ENCODE data around the gene TESK1.

The TESK1 gene

DNA sequence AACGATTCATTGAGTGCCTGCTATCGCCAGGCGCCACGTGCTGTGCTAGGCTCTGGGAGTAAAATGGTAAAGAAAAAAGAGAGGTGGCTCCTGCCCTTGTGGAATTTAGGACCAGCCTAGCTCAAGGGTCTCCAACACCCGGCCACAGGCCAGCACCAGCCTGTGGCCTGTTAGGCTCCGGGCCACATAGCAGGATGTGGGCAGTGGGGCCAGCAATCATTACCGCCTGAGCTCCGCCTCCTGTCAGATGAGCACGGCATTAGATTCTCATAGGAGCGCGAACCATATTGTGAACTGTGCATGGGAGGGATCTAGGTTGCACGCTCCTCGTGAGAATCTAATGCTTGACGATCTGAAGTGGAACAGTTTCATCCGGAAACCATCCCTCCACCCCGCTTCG lies 51.3 kb downstream of the TESK1 start:
- Mint-ChIP-seq H3K4me3 (peak overlapping the region; percentile 75), H3K36me3 (ENCODE audit: low read depth) (peaks cover 19% of the 10 kb centered on the region), H3K4me1 (ENCODE audit: low read depth) (peaks cover 53% of the 10 kb centered on the region), H3K27me3 (ENCODE audit: low read depth) (peaks cover 4% of the 10 kb centered on the region), H3K9me3 (no peaks in the 10 kb centered on the region), H3K27ac (no peak overlapping the region)

DNA sequence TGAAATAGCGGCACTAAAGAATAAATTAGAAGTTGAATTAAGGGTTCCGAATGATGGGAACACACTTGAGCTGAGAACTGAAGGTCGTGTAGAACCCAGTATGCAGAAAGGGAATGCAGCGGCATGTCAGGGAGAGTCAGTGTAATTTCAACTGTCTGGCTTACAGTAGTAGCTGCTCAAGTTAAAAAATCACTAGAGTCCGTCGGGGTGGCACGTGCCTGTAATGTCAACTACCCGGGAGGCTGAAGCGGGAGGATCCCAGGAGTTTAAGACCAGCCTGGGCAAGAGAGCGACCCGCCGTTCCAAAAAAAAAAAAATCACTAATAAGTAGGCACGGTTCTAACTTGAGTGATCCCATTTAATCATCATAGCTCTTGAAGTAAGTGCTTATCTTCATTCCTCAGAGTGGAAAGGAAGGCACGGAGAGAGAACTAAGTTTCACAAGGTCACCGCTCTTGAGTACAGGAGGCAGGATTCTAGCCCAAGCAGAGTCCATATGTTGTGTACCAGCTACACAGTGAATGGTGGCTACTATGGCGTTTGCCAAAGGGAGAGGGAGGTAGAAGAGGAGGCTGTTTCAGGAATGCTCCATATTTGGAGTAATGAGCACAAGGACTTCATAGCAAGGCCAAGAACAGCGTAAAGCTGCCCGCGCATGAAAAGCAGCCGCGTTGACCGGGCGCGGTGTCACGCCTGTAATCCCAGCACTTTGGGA lies 51.9 kb downstream of the TESK1 start:
- peaks cover 52% of the 10 kb centered on the region for H3K4me1 Mint-ChIP-seq (ENCODE audit: low read depth)
- peak overlapping the region; percentile 100 for H3K27ac Mint-ChIP-seq
- H3K4me3 Mint-ChIP-seq, result peak overlapping the region; percentile 75
- no peaks in the 10 kb centered on the region for H3K9me3 Mint-ChIP-seq
- peaks cover 23% of the 10 kb centered on the region for H3K36me3 Mint-ChIP-seq (ENCODE audit: low read depth)
- H3K27me3 Mint-ChIP-seq (ENCODE audit: low read depth), result peaks cover 4% of the 10 kb centered on the region

DNA sequence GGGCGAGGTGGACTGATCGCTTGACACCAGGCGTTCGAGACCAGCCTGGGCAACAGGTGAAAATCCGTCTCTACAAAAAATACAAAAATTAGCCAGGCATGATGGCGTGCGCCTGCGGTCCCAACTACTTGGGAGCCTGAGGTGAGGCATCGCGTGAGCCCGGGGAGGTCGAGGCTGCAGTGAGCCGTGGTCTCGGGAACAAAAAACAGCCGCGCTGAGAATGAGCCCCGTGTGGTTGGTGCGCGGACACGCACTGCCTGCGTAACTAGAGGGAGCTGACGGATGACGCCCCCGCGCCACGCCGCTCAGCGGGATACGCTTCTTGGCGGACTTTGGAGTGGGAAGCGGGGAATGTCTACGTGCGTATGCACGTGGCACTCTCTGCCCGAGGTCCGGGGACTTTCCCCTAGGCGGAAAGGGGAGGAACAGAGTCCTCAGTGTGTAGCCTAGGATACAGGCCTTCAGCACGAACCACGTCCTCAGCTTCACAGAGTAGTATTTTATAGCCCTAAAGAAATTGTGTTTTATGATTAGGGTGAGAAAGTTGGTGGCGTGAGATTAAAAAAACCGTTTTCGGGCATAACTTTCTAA lies 52.6 kb downstream of the TESK1 start, which contains the start of gene RMRP:
Gene RMRP, minus strand, starts transcription at position 474 of the 591 bp plus-strand sequence.
- H3K27ac Mint-ChIP-seq, result peak within 1 kb of the TSS; percentile 100
- peaks cover 28% of the 10 kb centered on the region for H3K36me3 Mint-ChIP-seq (ENCODE audit: low read depth)
- H3K9me3 Mint-ChIP-seq, result no peaks in the 10 kb centered on the region
- H3K4me3 Mint-ChIP-seq, result peak within 1 kb of the TSS; percentile 90
- H3K4me1 Mint-ChIP-seq (ENCODE audit: low read depth), result peaks cover 56% of the 10 kb centered on the region
- H3K27me3 Mint-ChIP-seq (ENCODE audit: low read depth), result peaks cover 4% of the 10 kb centered on the region

DNA sequence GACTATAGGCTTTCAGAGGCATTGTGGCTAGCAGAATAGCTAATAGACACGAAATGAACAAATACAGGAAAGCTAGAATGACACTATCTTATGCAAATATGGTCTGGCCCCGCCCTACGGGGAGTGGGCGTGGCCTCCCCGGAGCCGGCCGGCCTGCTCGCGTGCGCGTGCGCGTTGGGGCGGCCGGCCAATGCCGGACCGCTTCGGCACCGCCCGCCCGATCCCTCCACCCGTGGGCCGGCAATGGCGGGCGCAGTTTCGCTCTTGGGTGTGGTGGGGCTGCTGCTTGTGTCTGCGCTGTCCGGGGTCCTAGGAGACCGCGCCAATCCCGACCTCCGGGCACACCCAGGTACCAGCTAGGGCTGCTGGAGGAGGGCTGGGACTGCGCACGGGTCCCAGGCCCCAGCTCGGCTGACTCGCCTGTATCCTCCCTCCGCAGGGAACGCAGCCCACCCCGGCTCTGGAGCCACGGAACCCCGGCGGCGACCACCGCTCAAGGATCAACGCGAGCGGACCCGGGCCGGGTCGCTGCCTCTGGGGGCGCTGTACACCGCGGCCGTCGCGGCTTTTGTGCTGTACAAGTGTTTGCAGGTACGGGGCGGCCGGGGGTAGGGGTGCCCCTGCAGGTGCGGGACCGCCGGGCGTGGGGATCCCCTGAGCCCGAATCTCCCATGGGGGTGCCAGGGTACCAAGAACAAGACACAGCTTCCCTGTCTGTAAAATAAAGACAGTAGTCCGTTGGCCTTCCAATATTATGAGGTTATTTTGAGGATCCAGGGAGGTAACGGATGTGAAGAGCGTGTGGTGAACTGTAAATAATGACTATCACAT lies 53.3 kb downstream of the TESK1 start, which contains the start of gene CCDC107:
Gene CCDC107, plus strand, starts transcription at position 156 of the 831 bp plus-strand sequence. Its CDS starts 88 bp downstream, at position 244.
- Mint-ChIP-seq H3K27me3 (ENCODE audit: low read depth) (peaks cover 4% of the 10 kb centered on the region), H3K27ac (peak within 1 kb of the TSS; percentile 100), H3K9me3 (no peaks in the 10 kb centered on the region), H3K36me3 (ENCODE audit: low read depth) (peaks cover 29% of the 10 kb centered on the region), H3K4me1 (ENCODE audit: low read depth) (peaks cover 60% of the 10 kb centered on the region), H3K4me3 (peak within 1 kb of the TSS; percentile 90)

DNA sequence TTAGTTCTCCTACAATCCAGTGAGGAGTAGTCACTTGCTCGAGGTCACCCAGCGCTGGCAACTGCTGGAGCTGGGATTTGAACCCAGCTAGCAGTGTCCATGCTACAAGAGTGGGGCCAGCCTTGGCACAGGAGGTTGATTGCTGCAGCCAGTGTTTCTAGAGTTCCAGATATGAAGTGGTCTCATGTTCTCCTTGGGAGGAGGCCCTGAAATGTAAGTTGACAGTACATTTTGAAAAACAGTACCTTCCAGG lies 53.8 kb downstream of the TESK1 start:
- peak overlapping the region; percentile 80 for H3K27ac Mint-ChIP-seq
- peaks cover 4% of the 10 kb centered on the region for H3K27me3 Mint-ChIP-seq (ENCODE audit: low read depth)
- peaks cover 29% of the 10 kb centered on the region for H3K36me3 Mint-ChIP-seq (ENCODE audit: low read depth)
- no peaks in the 10 kb centered on the region for H3K9me3 Mint-ChIP-seq
- H3K4me1 Mint-ChIP-seq (ENCODE audit: low read depth), result peaks cover 66% of the 10 kb centered on the region
- peak overlapping the region; percentile 90 for H3K4me3 Mint-ChIP-seq

DNA sequence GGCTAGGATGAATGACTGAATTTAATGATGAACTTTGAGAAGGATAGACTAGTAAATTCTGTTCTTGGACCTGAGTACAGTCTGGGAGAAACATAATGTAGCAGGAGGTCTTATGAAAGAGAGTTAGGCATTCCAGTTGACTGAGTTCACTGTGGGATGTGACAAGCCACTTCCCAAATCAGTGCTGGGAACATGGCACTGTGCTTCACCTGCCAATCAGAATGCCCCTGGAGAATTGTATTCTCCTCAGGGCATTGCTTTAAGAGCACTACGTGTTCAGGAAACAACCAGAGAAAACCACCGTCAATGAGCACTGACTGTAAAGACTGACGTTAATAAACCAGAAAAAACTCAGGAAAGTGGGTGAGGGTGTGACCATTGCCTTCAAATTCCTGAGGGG lies 54.3 kb downstream of the TESK1 start:
- no peaks in the 10 kb centered on the region for H3K9me3 Mint-ChIP-seq
- H3K36me3 Mint-ChIP-seq (ENCODE audit: low read depth), result peaks cover 29% of the 10 kb centered on the region
- peaks cover 70% of the 10 kb centered on the region for H3K4me1 Mint-ChIP-seq (ENCODE audit: low read depth)
- H3K27me3 Mint-ChIP-seq (ENCODE audit: low read depth), result peaks cover 4% of the 10 kb centered on the region
- peak overlapping the region; percentile 90 for H3K4me3 Mint-ChIP-seq
- H3K27ac Mint-ChIP-seq, result peak overlapping the region; percentile 80

Measured in T-helper 1 cell treated with Interleukin-12 subunit alpha and Interleukin-12 subunit beta and Interleukin-4 antibody, amounts not matched to agents 30 μg/mL and 1 μg/mL, for 36 hours (primary cell).